CD14-positive monocyte (primary cell): ENCODE results near the gene GRHPR. TPM values are rescaled to one million over a fixed set of nuclear protein-coding genes. Genes with fewer than 3 reads are reported as not detected.

Experiments
- DNase-seq, 3 donors: peaks; one replicate each; pipeline ENCODE4 v3.0.0-alpha.2; 2011 to 2022
- H2AFZ ChIP-seq: 2 replicates; pipeline ENCODE4 v1.6.0; 2012; ENCODE audit warnings: mild to moderate bottlenecking, low read depth, low read length, inconsistent platforms; ENCODE audit not compliant: insufficient read depth, poor library complexity, severe bottlenecking
- H3K27ac ChIP-seq, 2 donors: 1 replicate in 1 of 2; 2 replicates in 1 of 2; pipeline ENCODE4 v1.5.1; 2012 to 2013; ENCODE audit warnings: low read length in 2 of 2, control low read depth in 1 of 2, inconsistent platforms in 1 of 2, low read depth in 1 of 2, mild to moderate bottlenecking in 1 of 2
- H3K27me3 ChIP-seq, 2 donors: one replicate each; pipeline versions ENCODE4 v1.6.0 to v1.6.1; 2011 to 2013; ENCODE audit warnings: low read length in 2 of 2; ENCODE audit not compliant: control insufficient read depth in 2 of 2, insufficient read depth in 2 of 2
- H3K36me3 ChIP-seq, 2 donors: replicated peaks in 1 of 2; 1 replicate in 1 of 2; 2 replicates in 1 of 2; pipeline versions ENCODE4 v1.5.1 to v1.6.1; 2012 to 2013; ENCODE audit warnings: low read length in 2 of 2, control low read depth in 1 of 2, inconsistent platforms in 1 of 2, mild to moderate bottlenecking in 1 of 2; ENCODE audit not compliant: insufficient read depth in 2 of 2, control insufficient read depth in 1 of 2
- H3K4me1 ChIP-seq, 2 donors: 1 replicate in 1 of 2; 2 replicates in 1 of 2; pipeline versions ENCODE4 v1.5.1 to v1.6.1; 2012 to 2013; ENCODE audit warnings: low read length in 2 of 2, control low read depth in 1 of 2, inconsistent platforms in 1 of 2, mild to moderate bottlenecking in 1 of 2, moderate library complexity in 1 of 2; ENCODE audit not compliant: insufficient read depth in 2 of 2, control insufficient read depth in 1 of 2
- H3K4me2 ChIP-seq: replicated peaks from 2 replicates; pipeline ENCODE3; 2012; ENCODE audit warnings: low read length, moderate library complexity, mild to moderate bottlenecking; ENCODE audit not compliant: poor library complexity, severe bottlenecking; ENCODE audit errors: extremely low read depth
- H3K4me3 ChIP-seq, 3 experiments: fragments of 200-600 bp in 1 of 3; sonication (generic) in 1 of 3; replicated peaks in 1 of 3; 1 replicate in 2 of 3; 2 replicates in 1 of 3; pipeline ENCODE4 v1.5.1; 2011 to 2013; ENCODE audit warnings: low read length in 3 of 3, mild to moderate bottlenecking in 3 of 3, control low read depth in 2 of 3, low read depth in 2 of 3, inconsistent platforms in 1 of 3, moderate library complexity in 1 of 3
- H3K79me2 ChIP-seq: 2 replicates; pipeline ENCODE4 v1.6.0; 2012; ENCODE audit warnings: mild to moderate bottlenecking, control low read depth, inconsistent platforms, low read length, moderate library complexity; ENCODE audit not compliant: insufficient read depth
- H3K9ac ChIP-seq: 2 replicates; pipeline ENCODE4 v1.6.0; 2017; ENCODE audit warnings: low read length, mild to moderate bottlenecking; ENCODE audit not compliant: insufficient read depth, poor library complexity, severe bottlenecking
- H3K9me3 ChIP-seq, 2 donors: replicated peaks in 1 of 2; 1 replicate in 1 of 2; 2 replicates in 1 of 2; pipeline versions ENCODE4 v1.5.1 to v1.6.1; 2012 to 2013; ENCODE audit warnings: low read length in 2 of 2, control low read depth in 1 of 2; ENCODE audit not compliant: control insufficient read depth in 1 of 2, insufficient read depth in 1 of 2
- H4K20me1 ChIP-seq: 2 replicates; pipeline ENCODE4 v1.6.0; 2012; ENCODE audit warnings: mild to moderate bottlenecking, low read length, control low read depth, moderate library complexity; ENCODE audit not compliant: insufficient read depth
- H3K27ac Mint-ChIP-seq, 7 donors: one replicate each; pipeline ENCODE4 v1.8.0; 2020; ENCODE audit warnings: mild to moderate bottlenecking in 7 of 7, mixed read lengths in 7 of 7, moderate library complexity in 6 of 7, inconsistent platforms in 2 of 7
- H3K27me3 Mint-ChIP-seq, 3 donors: one replicate each; pipeline ENCODE4 v1.8.0; 2021 to 2022; ENCODE audit warnings: low read depth in 3 of 3, mild to moderate bottlenecking in 3 of 3, mixed read lengths in 3 of 3, moderate library complexity in 3 of 3, inconsistent platforms in 1 of 3
- H3K36me3 Mint-ChIP-seq, 2 donors: one replicate each; pipeline ENCODE4 v1.8.0; 2020; ENCODE audit warnings: mixed read lengths in 2 of 2, inconsistent platforms in 1 of 2, mild to moderate bottlenecking in 1 of 2
- H3K4me1 Mint-ChIP-seq: one replicate; pipeline ENCODE4 v1.8.0; 2020; ENCODE audit warnings: mild to moderate bottlenecking, mixed read lengths
- H3K4me3 Mint-ChIP-seq, 2 donors: one replicate each; pipeline ENCODE4 v1.8.0; 2020; ENCODE audit warnings: mild to moderate bottlenecking in 2 of 2, mixed read lengths in 2 of 2, moderate library complexity in 1 of 2
- H3K9me3 Mint-ChIP-seq, 7 donors: one replicate each; pipeline ENCODE4 v1.8.0; 2020 to 2022; ENCODE audit warnings: mixed read lengths in 7 of 7, mild to moderate bottlenecking in 6 of 7, moderate library complexity in 6 of 7, inconsistent platforms in 2 of 7
- WGBS: methylation state at CpG from one replicate; pipeline ENCODE4 v1.1.5; 2013; ENCODE audit warnings: missing lambda C conversion rate; ENCODE audit not compliant: insufficient coverage; 5-methylcytosine and 5-hydroxymethylcytosine counted together
- intact Hi-C, 2 donors: fragments of 100-400 bp; cut with micrococcal nuclease; formaldehyde crosslinking; loops; one replicate each; pipeline versions ENCODE4 v1.15.0 to v1.15.1; 2023
- polyA plus RNA-seq, 3 donors: library from polyadenylated mRNA; depleted of rRNA in 1 of 3; unstranded in 2 of 3; stranded (reverse) in 1 of 3; fragments of 300-500 nt in 2 of 3; fragments of >200 nt in 1 of 3; fragmentation: Illumina TruSeq in 2 of 3; gene quantifications; 1 replicate in 2 of 3; 2 replicates in 1 of 3; pipeline ENCODE4 v1.2.3, GENCODE V29; 2012 to 2021
- TF ChIP-seq, protein P1 (sequence below): fragments of 200-600 bp; IDR thresholded peaks from one replicate; pipeline ENCODE4 v1.8.0; 2022; ENCODE audit warnings: antibody characterized with exemption, mild to moderate bottlenecking

The GRHPR gene
- polyA plus RNA-seq, 3 donors = 73.8 to 96.6 (median 80.9) TPM

DNA sequence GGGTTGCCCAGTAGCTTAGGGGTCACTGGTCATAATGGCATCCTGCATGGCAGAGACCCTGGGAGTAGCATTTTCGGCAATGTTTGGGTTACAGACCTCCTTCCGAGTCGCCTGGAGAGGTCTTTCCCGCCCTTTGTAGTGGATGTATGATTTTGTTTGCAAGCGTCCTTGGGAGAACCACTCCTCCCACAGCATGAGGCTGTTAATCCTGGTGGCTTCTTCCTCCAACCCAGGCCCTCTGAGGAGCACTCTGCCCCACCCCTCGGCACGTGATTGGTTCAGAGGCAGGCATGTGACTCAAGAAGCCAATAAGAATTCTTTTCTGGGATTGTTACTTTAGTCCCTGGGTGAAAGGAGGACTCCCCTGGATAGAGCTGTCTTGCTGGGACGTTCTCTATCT, 30.2 kb upstream of the GRHPR start:
- Mint-ChIP-seq H3K36me3 (no peaks in the 10 kb centered on the region), H3K4me1 (peaks cover 4% of the 10 kb centered on the region), H3K4me3 (no peak overlapping the region), H3K9me3 (no peaks in the 10 kb centered on the region), H3K27me3 (peaks cover 2 to 8% (median 5%) of the 10 kb centered on the region in 3 donors), H3K27ac (no peak overlapping the region)
- H3K4me1 ChIP-seq = no peaks in the 10 kb centered on the region
- no peaks in the 10 kb centered on the region for H4K20me1 ChIP-seq
- no peaks in the 10 kb centered on the region for H3K79me2 ChIP-seq
- no peak overlapping the region for H2AFZ ChIP-seq
- DNase-seq = no peak
- no peaks in the 10 kb centered on the region for H3K9me3 ChIP-seq
- TF ChIP-seq, protein P1, sequence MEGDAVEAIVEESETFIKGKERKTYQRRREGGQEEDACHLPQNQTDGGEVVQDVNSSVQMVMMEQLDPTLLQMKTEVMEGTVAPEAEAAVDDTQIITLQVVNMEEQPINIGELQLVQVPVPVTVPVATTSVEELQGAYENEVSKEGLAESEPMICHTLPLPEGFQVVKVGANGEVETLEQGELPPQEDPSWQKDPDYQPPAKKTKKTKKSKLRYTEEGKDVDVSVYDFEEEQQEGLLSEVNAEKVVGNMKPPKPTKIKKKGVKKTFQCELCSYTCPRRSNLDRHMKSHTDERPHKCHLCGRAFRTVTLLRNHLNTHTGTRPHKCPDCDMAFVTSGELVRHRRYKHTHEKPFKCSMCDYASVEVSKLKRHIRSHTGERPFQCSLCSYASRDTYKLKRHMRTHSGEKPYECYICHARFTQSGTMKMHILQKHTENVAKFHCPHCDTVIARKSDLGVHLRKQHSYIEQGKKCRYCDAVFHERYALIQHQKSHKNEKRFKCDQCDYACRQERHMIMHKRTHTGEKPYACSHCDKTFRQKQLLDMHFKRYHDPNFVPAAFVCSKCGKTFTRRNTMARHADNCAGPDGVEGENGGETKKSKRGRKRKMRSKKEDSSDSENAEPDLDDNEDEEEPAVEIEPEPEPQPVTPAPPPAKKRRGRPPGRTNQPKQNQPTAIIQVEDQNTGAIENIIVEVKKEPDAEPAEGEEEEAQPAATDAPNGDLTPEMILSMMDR = no peak
- no peaks in the 10 kb centered on the region for H3K36me3 ChIP-seq
- no peak overlapping the region for H3K9ac ChIP-seq
- H3K4me2 ChIP-seq = no peak overlapping the region
- whole genome bisulfite sequencing = no CpG with 5 or more reads among the region's 8 CpGs
- intact Hi-C loops = no loop called here
- no peak overlapping the region for H3K27ac ChIP-seq
- H3K4me3 ChIP-seq = no peak overlapping the region
- no peaks in the 10 kb centered on the region for H3K27me3 ChIP-seq

DNA sequence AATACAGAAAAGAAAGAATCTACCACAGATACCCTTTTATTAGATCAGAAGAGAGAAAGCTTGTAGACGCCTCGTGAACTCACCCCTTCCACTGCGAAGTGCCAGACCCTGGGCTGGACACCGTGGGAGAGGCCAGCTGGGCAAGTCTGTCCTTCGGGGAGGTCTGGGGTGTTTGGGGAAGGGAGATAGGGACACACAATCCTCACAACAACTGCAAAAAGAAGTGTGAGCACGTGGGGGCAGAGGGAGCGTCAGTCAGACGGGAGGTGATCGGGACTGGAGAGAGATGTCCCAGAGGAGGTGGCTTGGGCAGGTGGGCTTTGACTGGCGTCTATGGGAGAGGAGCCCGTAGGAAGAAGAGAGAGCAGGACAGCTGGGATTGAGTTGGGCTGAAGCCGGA, 27.3 kb upstream of the GRHPR start:
- TF ChIP-seq, protein P1 = no peak
- Histone ChIP-seq H3K9ac (no peak overlapping the region), H3K4me3 (no peak overlapping the region), H3K4me1 (no peaks in the 10 kb centered on the region), H3K4me2 (no peak overlapping the region), H3K9me3 (no peaks in the 10 kb centered on the region), H2AFZ (no peak overlapping the region), H3K27me3 (no peaks in the 10 kb centered on the region), H3K79me2 (no peaks in the 10 kb centered on the region), H4K20me1 (no peaks in the 10 kb centered on the region), H3K36me3 (no peaks in the 10 kb centered on the region), H3K27ac (no peak overlapping the region)
- H3K4me1 Mint-ChIP-seq = peaks cover 4% of the 10 kb centered on the region
- H3K4me3 Mint-ChIP-seq = no peak overlapping the region
- no peak for DNase-seq
- no peaks in the 10 kb centered on the region for H3K36me3 Mint-ChIP-seq
- no peaks in the 10 kb centered on the region for H3K9me3 Mint-ChIP-seq
- H3K27ac Mint-ChIP-seq = no peak overlapping the region
- H3K27me3 Mint-ChIP-seq = peaks cover 3 to 8% (median 4%) of the 10 kb centered on the region in 3 donors
- WGBS = 63% methylated on average over 4 of the region's 12 CpGs
- intact Hi-C loops = no loop called here
